Measurements from ENCODE around the gene ETV7. TPM values are rescaled to one million over a fixed set of nuclear protein-coding genes. Genes with fewer than 3 reads are reported as not detected.

ETV7 gene
- total and polyA plus RNA-seq, 4 donors: 0.17 to 0.84 (median 0.36) TPM

GRCh38 chr6:36335465-36336207, 51.8 kb downstream of the ETV7 start:
- Histone ChIP-seq H3K36me3 (ENCODE audit: control insufficient read depth in 4 of 4, insufficient read depth in 3 of 4, low read depth in 1 of 4, low read length in 3 of 4) (no peaks in the 10 kb centered on the region), H3K4me1 (ENCODE audit: control insufficient read depth in 4 of 4, insufficient read depth in 4 of 4, low read length in 3 of 4) (peaks cover 0 to 2% (median under 1%) of the 10 kb centered on the region in 4 donors)
- DNase-seq (ENCODE audit: low spot score): no peak

GRCh38 chr6:36334832-36335459, 52.5 kb downstream of the ETV7 start:
- TF ChIP-seq FOXA2 (IDR thresholded peaks at IDR 0.05) (no peak), REST (IDR thresholded peaks at IDR 0.05) (no peak), HNF4G (IDR thresholded peaks at IDR 0.05) (no peak), FOXA1 (IDR thresholded peaks at IDR 0.05) (no peak)
- H3K27me3 ChIP-seq (ENCODE audit: control insufficient read depth in 4 of 4, insufficient read depth in 4 of 4, low read length in 3 of 4): peaks cover 0 to 4% (median 0%) of the 10 kb centered on the region in 4 donors
- H3K9me3 ChIP-seq (ENCODE audit: control insufficient read depth in 4 of 4, low read length in 3 of 4): no peaks in the 10 kb centered on the region
- H3K9ac ChIP-seq (ENCODE audit: low read depth in 1 of 2, low read length in 2 of 2): no peak overlapping the region
- no peak overlapping the region for H3K27ac ChIP-seq (ENCODE audit: low read depth in 1 of 2, low read length in 2 of 2)
- WGBS: 42% methylated on average over 14 of the region's 14 CpGs
- no peaks in the 10 kb centered on the region for H3K36me3 ChIP-seq (ENCODE audit: control insufficient read depth in 4 of 4, insufficient read depth in 3 of 4, low read depth in 1 of 4, low read length in 3 of 4)
- no peaks in the 10 kb centered on the region for H3K4me1 ChIP-seq (ENCODE audit: control insufficient read depth in 4 of 4, insufficient read depth in 4 of 4, low read length in 3 of 4)
- H3K4me3 ChIP-seq (ENCODE audit: low read depth in 1 of 3, low read length in 3 of 3): no peak overlapping the region
- no peak for DNase-seq (ENCODE audit: low spot score)

More at GRCh38 chr6:36335465-36336207, 51.8 kb downstream of the ETV7 start:
- no peak overlapping the region for H3K9ac ChIP-seq (ENCODE audit: low read depth in 1 of 2, low read length in 2 of 2)
- TF ChIP-seq NR2F2 (IDR thresholded peaks at IDR 0.05): no peak
- no peak for TF ChIP-seq EGR1 (IDR thresholded peaks at IDR 0.05; ENCODE audit: low read depth in 2 of 2)
- TF ChIP-seq YY1 (IDR thresholded peaks at IDR 0.05): no peak
- TF ChIP-seq FOXA1 (IDR thresholded peaks at IDR 0.05): no peak
- no peak for TF ChIP-seq TAF1 (conservative IDR thresholded peaks at IDR 0.05)
- no peak overlapping the region for H3K27ac ChIP-seq (ENCODE audit: low read depth in 1 of 2, low read length in 2 of 2)
- H3K27me3 ChIP-seq (ENCODE audit: control insufficient read depth in 4 of 4, insufficient read depth in 4 of 4, low read length in 3 of 4): peaks cover 0 to 4% (median 0%) of the 10 kb centered on the region in 4 donors
- no peaks in the 10 kb centered on the region for H3K9me3 ChIP-seq (ENCODE audit: control insufficient read depth in 4 of 4, low read length in 3 of 4)
- WGBS: 61% methylated on average over 14 of the region's 14 CpGs
- H3K4me3 ChIP-seq (ENCODE audit: low read depth in 1 of 3, low read length in 3 of 3): no peak overlapping the region

GRCh38 chr6:36333931-36334725, 53.3 kb downstream of the ETV7 start:
- no peak overlapping the region for H3K27ac ChIP-seq (ENCODE audit: low read depth in 1 of 2, low read length in 2 of 2)
- H3K4me3 ChIP-seq (ENCODE audit: low read depth in 1 of 3, low read length in 3 of 3): no peak overlapping the region
- no peaks in the 10 kb centered on the region for H3K36me3 ChIP-seq (ENCODE audit: control insufficient read depth in 4 of 4, insufficient read depth in 3 of 4, low read depth in 1 of 4, low read length in 3 of 4)
- H3K27me3 ChIP-seq (ENCODE audit: control insufficient read depth in 4 of 4, insufficient read depth in 4 of 4, low read length in 3 of 4): peaks cover 0 to 4% (median 0%) of the 10 kb centered on the region in 4 donors
- H3K4me1 ChIP-seq (ENCODE audit: control insufficient read depth in 4 of 4, insufficient read depth in 4 of 4, low read length in 3 of 4): no peaks in the 10 kb centered on the region
- WGBS: 65% methylated on average over 20 of the region's 20 CpGs
- no peaks in the 10 kb centered on the region for H3K9me3 ChIP-seq (ENCODE audit: control insufficient read depth in 4 of 4, low read length in 3 of 4)
- no peak for DNase-seq (ENCODE audit: low spot score)
- no peak overlapping the region for H3K9ac ChIP-seq (ENCODE audit: low read depth in 1 of 2, low read length in 2 of 2)
- TF ChIP-seq ATF3 (IDR thresholded peaks at IDR 0.05): no peak
- TF ChIP-seq ZBTB33 (IDR thresholded peaks at IDR 0.05): no peak
- no peak for TF ChIP-seq RXRA (IDR thresholded peaks at IDR 0.05)
- no peak for TF ChIP-seq HNF4G (IDR thresholded peaks at IDR 0.05)
- TF ChIP-seq HNF4A (conservative IDR thresholded peaks at IDR 0.05): no peak
- TF ChIP-seq JUND (IDR thresholded peaks at IDR 0.05): no peak
- TF ChIP-seq FOXA1 (IDR thresholded peaks at IDR 0.05): no peak
- TF ChIP-seq REST (IDR thresholded peaks at IDR 0.05): no peak

Data from liver (tissue), 9 donors.